GM12801 (cell line): ENCODE data around the gene VPS13A.

Experiments
- TF ChIP-seq, protein P1 (sequence below): IDR thresholded peaks from one replicate; pipeline ENCODE4 v1.5.1; 2011; ENCODE audit warnings: control low read depth; ENCODE audit not compliant: insufficient read length; ENCODE audit errors: extremely low read depth

The VPS13A gene

DNA sequence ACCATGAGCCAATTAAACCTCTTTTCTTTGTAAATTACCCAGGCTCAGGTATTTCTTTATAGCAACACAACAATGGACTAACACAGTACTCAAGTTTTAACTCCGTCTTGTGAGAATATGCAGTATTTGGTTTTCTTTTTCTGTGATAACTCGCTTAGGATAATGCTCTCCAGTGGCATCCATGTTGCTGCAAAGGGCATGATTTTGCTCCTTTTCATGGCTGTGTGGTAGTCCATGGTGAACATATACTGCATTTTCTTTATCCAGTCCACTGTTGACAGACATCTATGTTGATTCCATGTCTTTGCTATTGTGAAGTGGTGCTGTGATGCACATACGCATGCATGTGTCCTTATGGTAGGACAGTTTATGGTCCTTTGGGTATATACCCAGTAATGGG is 10.9 kb downstream of the VPS13A start:
- TF ChIP-seq, protein P1, sequence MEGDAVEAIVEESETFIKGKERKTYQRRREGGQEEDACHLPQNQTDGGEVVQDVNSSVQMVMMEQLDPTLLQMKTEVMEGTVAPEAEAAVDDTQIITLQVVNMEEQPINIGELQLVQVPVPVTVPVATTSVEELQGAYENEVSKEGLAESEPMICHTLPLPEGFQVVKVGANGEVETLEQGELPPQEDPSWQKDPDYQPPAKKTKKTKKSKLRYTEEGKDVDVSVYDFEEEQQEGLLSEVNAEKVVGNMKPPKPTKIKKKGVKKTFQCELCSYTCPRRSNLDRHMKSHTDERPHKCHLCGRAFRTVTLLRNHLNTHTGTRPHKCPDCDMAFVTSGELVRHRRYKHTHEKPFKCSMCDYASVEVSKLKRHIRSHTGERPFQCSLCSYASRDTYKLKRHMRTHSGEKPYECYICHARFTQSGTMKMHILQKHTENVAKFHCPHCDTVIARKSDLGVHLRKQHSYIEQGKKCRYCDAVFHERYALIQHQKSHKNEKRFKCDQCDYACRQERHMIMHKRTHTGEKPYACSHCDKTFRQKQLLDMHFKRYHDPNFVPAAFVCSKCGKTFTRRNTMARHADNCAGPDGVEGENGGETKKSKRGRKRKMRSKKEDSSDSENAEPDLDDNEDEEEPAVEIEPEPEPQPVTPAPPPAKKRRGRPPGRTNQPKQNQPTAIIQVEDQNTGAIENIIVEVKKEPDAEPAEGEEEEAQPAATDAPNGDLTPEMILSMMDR: no peak

- TF ChIP-seq, protein P1: no peak
These were observed 17.1 kb downstream of the VPS13A start for GRCh38 chr9:77194423-77194822.

GRCh38 chr9:77210116-77210515 is 32.8 kb downstream of the VPS13A start:
- TF ChIP-seq, protein P1: no peak

DNA sequence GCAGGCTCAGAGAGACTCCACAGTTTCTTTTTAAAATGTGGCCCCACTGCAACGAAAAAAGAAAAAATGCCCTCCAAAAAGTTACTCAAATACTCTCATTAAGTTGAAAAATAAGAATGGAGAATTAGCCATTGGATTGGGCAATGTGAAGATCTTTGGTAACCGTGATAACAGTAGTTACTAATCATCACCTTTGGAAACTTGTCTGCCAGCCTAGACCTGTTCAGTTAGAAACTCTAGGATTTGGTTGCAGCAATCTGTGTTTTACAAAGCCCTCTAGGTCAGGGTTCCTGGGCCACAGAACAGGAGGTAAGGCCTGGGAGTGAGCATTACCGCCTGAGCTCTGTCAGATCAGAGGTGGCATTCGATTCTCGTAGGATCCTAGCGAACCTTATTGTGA is 34.2 kb downstream of the VPS13A start:
- TF ChIP-seq, protein P1: no peak

DNA sequence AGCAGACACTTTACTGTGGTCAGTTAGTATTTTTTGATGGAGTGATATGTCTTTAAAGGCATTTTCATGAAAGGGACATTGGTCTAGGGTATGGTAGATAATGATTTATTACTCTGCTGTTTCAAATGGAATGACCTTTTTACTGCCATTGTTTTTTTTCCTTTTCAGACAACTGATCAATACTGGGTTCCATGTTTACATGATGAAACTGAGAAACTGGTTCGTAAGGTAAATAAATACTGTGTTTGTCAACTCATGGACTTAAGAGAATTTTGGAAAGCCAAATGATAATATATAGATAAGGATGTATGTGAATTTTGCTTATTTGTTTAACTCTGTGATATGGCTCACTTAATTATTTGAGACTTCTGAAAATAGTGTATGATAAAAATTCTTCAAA is 35.5 kb downstream of the VPS13A start:
- TF ChIP-seq, protein P1: no peak

DNA sequence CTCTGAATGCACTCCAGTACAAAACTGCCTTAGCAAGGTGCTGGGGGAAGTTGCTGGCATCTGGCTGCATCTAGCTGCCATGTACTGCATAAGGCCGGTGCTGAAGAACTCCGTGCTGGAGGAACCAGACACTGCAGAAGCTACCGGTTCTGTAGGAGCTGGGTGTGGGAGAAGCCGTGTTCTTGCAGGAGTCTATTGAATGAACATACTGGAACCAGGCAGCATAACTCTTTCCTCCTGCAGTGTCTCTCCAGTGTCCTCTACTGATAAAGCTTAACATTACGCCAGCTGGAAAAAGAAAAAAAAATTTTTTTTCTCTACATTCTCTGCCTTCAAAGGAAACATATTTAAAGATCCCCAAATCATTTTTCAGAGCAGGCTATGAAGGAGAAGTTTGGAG is 38.5 kb downstream of the VPS13A start:
- TF ChIP-seq, protein P1: no peak

DNA sequence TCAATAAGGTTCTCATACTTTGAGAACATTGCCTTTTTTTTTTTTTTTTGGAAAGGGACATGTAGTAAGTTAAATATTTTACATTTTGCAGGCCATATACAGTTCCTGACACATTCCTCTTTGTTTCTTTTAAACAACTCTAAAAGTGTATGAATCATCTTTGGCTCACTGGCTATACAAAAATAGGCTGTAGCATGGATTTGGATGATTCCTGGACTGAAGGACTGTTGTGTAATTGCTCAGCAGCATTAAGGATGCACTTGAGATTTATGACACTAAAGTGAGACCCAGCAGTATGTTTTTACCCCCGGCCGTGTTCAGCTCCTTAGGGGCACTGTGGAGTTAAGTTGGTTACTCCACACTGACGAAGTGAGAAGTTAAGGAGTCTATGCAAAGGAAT is 41.3 kb downstream of the VPS13A start:
- TF ChIP-seq, protein P1: no peak

GRCh38 chr9:77221431-77221830 is 44.1 kb downstream of the VPS13A start:
- TF ChIP-seq, protein P1: no peak
